ENCODE data around the gene MRPS34.

Gene MRPS34

GRCh38 chr16:1729026-1729425 is 43.9 kb downstream of the MRPS34 start:
- no peak for DNase-seq (ENCODE audit: low read depth in 2 of 2)

- no peak for DNase-seq (ENCODE audit: low read depth in 2 of 2)
Measured at GRCh38 chr16:1727651-1728624, 45.0 kb downstream of the MRPS34 start.

GRCh38 chr16:1726661-1727502 is 46.1 kb downstream of the MRPS34 start:
- no peak for DNase-seq (ENCODE audit: low read depth in 2 of 2)

GRCh38 chr16:1724491-1724890 is 48.4 kb downstream of the MRPS34 start:
- no peak for DNase-seq (ENCODE audit: low read depth in 2 of 2)

- DNase-seq (ENCODE audit: low read depth in 2 of 2), result peak in 1 of 2 donors; percentile 25
Measured at GRCh38 chr16:1723450-1724147, 49.3 kb downstream of the MRPS34 start.

Data from stimulated activated CD4-positive, alpha-beta T cell treated with anti-CD3 and anti-CD28 coated beads, Interleukin-1b, Interleukin-23, amount 100 ng/mL, for 4 hours (primary cell).